ENCODE measurements around the gene ANKFY1.

The ANKFY1 gene

GRCh38 chr17:4232168-4232813, 31.5 kb downstream of the ANKFY1 start:
- H3K27ac ChIP-seq = no peak overlapping the region

GRCh38 chr17:4229627-4230541, 33.9 kb downstream of the ANKFY1 start:
- TF ChIP-seq ZFX (IDR thresholded peaks at IDR 0.05; ENCODE audit: borderline replicate concordance) (no peak), CTCF (IDR thresholded peaks at IDR 0.05) (no peak)
- peak overlapping the region; percentile 4; the same call in 1 of the 2 replicates for H3K27ac ChIP-seq

More at GRCh38 chr17:4232168-4232813, 31.5 kb downstream of the ANKFY1 start:
- no peak for TF ChIP-seq ZFX (IDR thresholded peaks at IDR 0.05; ENCODE audit: borderline replicate concordance)
- no peak for TF ChIP-seq CTCF (IDR thresholded peaks at IDR 0.05)

GRCh38 chr17:4221899-4222659, 41.7 kb downstream of the ANKFY1 start:
- TF ChIP-seq CTCF (IDR thresholded peaks at IDR 0.05) = no peak
- no peak for TF ChIP-seq ZFX (IDR thresholded peaks at IDR 0.05; ENCODE audit: borderline replicate concordance)
- H3K27ac ChIP-seq = no peak overlapping the region

GRCh38 chr17:4221163-4221562, 42.6 kb downstream of the ANKFY1 start:
- no peak for TF ChIP-seq ZFX (IDR thresholded peaks at IDR 0.05; ENCODE audit: borderline replicate concordance)
- TF ChIP-seq CTCF (IDR thresholded peaks at IDR 0.05) = no peak

GRCh38 chr17:4220655-4221054, 43.1 kb downstream of the ANKFY1 start:
- peak overlapping the region; percentile 29; the same call in 1 of the 2 replicates for H3K27ac ChIP-seq
- no peak for TF ChIP-seq ZFX (IDR thresholded peaks at IDR 0.05; ENCODE audit: borderline replicate concordance)
- no peak for TF ChIP-seq CTCF (IDR thresholded peaks at IDR 0.05)

More at GRCh38 chr17:4221163-4221562, 42.6 kb downstream of the ANKFY1 start:
- H3K27ac ChIP-seq = peak overlapping the region; percentile 29; the same call in 1 of the 2 replicates

GRCh38 chr17:4219241-4219640, 44.5 kb downstream of the ANKFY1 start:
- no peak for TF ChIP-seq ZFX (IDR thresholded peaks at IDR 0.05; ENCODE audit: borderline replicate concordance)
- TF ChIP-seq CTCF (IDR thresholded peaks at IDR 0.05) = no peak
- no peak overlapping the region for H3K27ac ChIP-seq

Measured in 22Rv1 (cell line).